Spleen (tissue), 11 donors: ENCODE data around the gene C18orf63. TPM values are rescaled to one million over a fixed set of nuclear protein-coding genes. Genes with fewer than 3 reads are reported as not detected.

Experiments
- DNase-seq: peaks from one replicate; pipeline ENCODE4 v3.0.0-alpha.2; 2020
- H3K27ac ChIP-seq, 8 donors: fragments of 200-600 bp; sonication (generic) in 7 of 8; 1 replicate in 4 of 8; 2 replicates in 4 of 8; pipeline versions ENCODE4 v1.5.0 to v1.8.0; 2016 to 2021; ENCODE audit warnings: inconsistent platforms in 4 of 8, mild to moderate bottlenecking in 4 of 8, moderate library complexity in 1 of 8
- H3K27me3 ChIP-seq, 7 donors: fragments of 200-600 bp; sonication (generic) in 6 of 7; replicated peaks in 1 of 7; 1 replicate in 4 of 7; 2 replicates in 3 of 7; pipeline versions ENCODE4 v1.5.0 to v1.8.0; 2016 to 2021; ENCODE audit warnings: inconsistent platforms in 3 of 7, mild to moderate bottlenecking in 1 of 7
- H3K36me3 ChIP-seq, 6 donors: fragments of 200-600 bp; sonication (generic) in 5 of 6; 1 replicate in 4 of 6; 2 replicates in 2 of 6; pipeline versions ENCODE4 v1.5.0 to v1.8.0; 2016 to 2021; ENCODE audit warnings: inconsistent platforms in 2 of 6
- H3K4me1 ChIP-seq, 6 donors: fragments of 200-600 bp; sonication (generic) in 5 of 6; 1 replicate in 3 of 6; 2 replicates in 3 of 6; pipeline versions ENCODE4 v1.5.0 to v1.8.0; 2016 to 2021; ENCODE audit warnings: inconsistent platforms in 3 of 6
- H3K4me3 ChIP-seq, 8 donors: fragments of 200-600 bp; sonication (generic) in 7 of 8; 1 replicate in 4 of 8; 2 replicates in 4 of 8; pipeline versions ENCODE4 v1.5.0 to v1.8.0; 2016 to 2021; ENCODE audit warnings: inconsistent platforms in 4 of 8, mild to moderate bottlenecking in 4 of 8, moderate library complexity in 2 of 8
- H3K9me3 ChIP-seq, 8 donors: fragments of 200-600 bp; sonication (generic) in 7 of 8; 1 replicate in 4 of 8; 2 replicates in 4 of 8; pipeline versions ENCODE4 v1.5.0 to v1.8.0; 2016 to 2021; ENCODE audit warnings: inconsistent platforms in 4 of 8
- POLR2A ChIP-seq, 3 donors: fragments of 450-650 bp; IDR thresholded peaks; one replicate each; pipeline ENCODE4 v1.5.1; 2017; ENCODE audit warnings: antibody characterized with exemption in 3 of 3, mild to moderate bottlenecking in 1 of 3
- POLR2AphosphoS5 ChIP-seq, 3 donors: sonication (generic); formaldehyde crosslinking; IDR thresholded peaks; one replicate each; pipeline ENCODE4 v1.5.1; 2017; ENCODE audit warnings: antibody characterized with exemption in 3 of 3
- WGBS, 5 donors: extraction: QIAGEN DNeasy Blood & Tissue Kit in 3 of 5; methylation state at CpG; one replicate each; pipeline versions ENCODE4 v1.1.5 to v1.1.7; 2013 to 2018; 5-methylcytosine and 5-hydroxymethylcytosine counted together
- intact Hi-C: fragments of 100-400 bp; cut with DNase I; formaldehyde crosslinking; loops from one replicate; pipeline ENCODE4 v1.15.0; 2023; ENCODE audit warnings: low total_unique reads
- polyA plus RNA-seq, 3 donors: library from polyadenylated mRNA; stranded (reverse); fragments of 200-250 nt; gene quantifications; one replicate each; pipeline ENCODE4 v1.2.1, GENCODE V29; 2013
- total RNA-seq, 7 donors: library from RNA; depleted of rRNA in 3 of 7; stranded (reverse); fragments of >200 nt in 3 of 7; fragmentation: NEBNext Ultra II Directional in 4 of 7; extraction: Animal tissue kit (Norgen Biotek cat#: 25700) in 4 of 7; gene quantifications; one replicate each; pipeline versions ENCODE4 v1.1.0 to v1.2.1, GENCODE V29; 2016 to 2021
- TF ChIP-seq, protein P1 (sequence below), 11 experiments: fragments of 200-600 bp in 7 of 11; fragments of 450-650 bp in 4 of 11; sonication (generic) in 4 of 11; IDR thresholded peaks in 8 of 11; conservative IDR thresholded peaks in 3 of 11; 1 replicate in 7 of 11; 2 replicates in 4 of 11; pipeline versions ENCODE4 v1.4.0 to v1.8.0; 2016 to 2021; ENCODE audit warnings: antibody characterized with exemption in 11 of 11, inconsistent platforms in 4 of 11, mild to moderate bottlenecking in 1 of 11
- donor health status: healthy with polysubstance abuse.
- donor health status: DM: no; HTN: no; CAD: no; lungs with moderate emphysema.
- donor health status: DM: no; HTN: no; CAD: no.
- donor health status: Bipolar disorder and iron deficiency.
- donor health status: healthy.
- donor health status: DM: no; HTN: no; CAD: no.
- donor health status: DM: yes; HTN: yes; CAD: no.

Gene C18orf63
- total and polyA plus RNA-seq, 10 donors: 0.02 to 0.18 (median 0.13) TPM; not detected in 6

DNA sequence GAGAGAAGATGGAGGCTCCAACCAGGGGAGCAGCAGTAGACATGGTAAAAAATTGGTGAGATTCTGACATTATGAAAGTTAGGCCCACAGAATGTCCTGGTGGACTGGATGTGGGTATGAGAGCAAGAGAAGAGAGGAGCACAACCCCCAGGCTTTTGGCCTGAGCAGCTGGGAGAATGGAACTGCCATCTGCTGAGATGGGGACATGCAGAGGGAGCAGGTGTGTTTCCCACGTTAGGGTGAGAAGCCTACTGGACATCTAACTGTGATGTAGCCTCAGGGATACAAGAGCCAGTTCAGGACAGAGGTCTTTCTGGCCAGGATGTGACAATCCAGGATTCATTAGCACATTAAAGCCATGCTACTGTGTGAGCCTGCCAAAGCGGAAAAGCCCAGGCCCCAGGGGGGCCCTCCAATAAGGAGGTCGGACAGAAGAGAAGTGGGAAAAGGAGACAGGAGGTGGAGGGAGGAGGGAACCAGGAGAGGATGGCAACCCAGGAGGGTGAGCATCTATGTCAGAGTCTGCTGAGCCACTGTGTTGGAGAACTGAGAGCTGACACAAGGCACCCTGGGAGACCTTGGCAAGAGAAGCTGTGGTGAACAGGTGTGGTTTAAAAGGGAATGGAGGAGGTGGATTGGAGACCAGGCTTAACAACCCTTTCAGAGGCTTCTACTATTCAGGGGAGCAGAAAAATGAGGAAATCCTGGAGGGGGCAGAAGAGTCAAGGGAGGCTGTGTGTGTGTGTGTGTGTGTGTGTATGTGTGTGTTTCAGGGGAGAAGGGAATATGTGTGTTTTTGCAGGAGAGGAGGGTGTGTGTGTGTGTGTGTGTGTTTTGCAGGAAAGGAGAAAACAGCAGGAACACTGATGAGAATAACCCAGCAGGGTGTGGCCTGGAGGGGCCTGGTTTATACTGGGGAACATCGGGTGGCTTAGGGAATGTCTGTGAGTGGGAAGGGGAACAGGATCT, 34.3 kb upstream of the C18orf63 start:
- peak overlapping the region in 5 of 8 donors; percentile 36 to 58 (median 41) for H3K27ac ChIP-seq
- H3K4me1 ChIP-seq: peaks cover 9 to 66% (median 41%) of the 10 kb centered on the region in 6 donors
- intact Hi-C loops: no loop called here
- TF ChIP-seq POLR2A (IDR thresholded peaks at IDR 0.05) (no peak), POLR2AphosphoS5 (IDR thresholded peaks at IDR 0.05) (no peak)
- TF ChIP-seq, protein P1, sequence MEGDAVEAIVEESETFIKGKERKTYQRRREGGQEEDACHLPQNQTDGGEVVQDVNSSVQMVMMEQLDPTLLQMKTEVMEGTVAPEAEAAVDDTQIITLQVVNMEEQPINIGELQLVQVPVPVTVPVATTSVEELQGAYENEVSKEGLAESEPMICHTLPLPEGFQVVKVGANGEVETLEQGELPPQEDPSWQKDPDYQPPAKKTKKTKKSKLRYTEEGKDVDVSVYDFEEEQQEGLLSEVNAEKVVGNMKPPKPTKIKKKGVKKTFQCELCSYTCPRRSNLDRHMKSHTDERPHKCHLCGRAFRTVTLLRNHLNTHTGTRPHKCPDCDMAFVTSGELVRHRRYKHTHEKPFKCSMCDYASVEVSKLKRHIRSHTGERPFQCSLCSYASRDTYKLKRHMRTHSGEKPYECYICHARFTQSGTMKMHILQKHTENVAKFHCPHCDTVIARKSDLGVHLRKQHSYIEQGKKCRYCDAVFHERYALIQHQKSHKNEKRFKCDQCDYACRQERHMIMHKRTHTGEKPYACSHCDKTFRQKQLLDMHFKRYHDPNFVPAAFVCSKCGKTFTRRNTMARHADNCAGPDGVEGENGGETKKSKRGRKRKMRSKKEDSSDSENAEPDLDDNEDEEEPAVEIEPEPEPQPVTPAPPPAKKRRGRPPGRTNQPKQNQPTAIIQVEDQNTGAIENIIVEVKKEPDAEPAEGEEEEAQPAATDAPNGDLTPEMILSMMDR (IDR thresholded peaks at IDR 0.05 in 8 of 11, conservative IDR thresholded peaks at IDR 0.05 in 3 of 11): no peak
- peaks cover 0 to 11% (median 0%) of the 10 kb centered on the region in 6 donors for H3K36me3 ChIP-seq
- H3K9me3 ChIP-seq: no peaks in the 10 kb centered on the region
- no peak for DNase-seq
- H3K27me3 ChIP-seq: no peaks in the 10 kb centered on the region
- no peak overlapping the region for H3K4me3 ChIP-seq
- WGBS, 5 donors: 63 to 81% (median 75%) methylated on average over 4 of the region's 4 CpGs

DNA sequence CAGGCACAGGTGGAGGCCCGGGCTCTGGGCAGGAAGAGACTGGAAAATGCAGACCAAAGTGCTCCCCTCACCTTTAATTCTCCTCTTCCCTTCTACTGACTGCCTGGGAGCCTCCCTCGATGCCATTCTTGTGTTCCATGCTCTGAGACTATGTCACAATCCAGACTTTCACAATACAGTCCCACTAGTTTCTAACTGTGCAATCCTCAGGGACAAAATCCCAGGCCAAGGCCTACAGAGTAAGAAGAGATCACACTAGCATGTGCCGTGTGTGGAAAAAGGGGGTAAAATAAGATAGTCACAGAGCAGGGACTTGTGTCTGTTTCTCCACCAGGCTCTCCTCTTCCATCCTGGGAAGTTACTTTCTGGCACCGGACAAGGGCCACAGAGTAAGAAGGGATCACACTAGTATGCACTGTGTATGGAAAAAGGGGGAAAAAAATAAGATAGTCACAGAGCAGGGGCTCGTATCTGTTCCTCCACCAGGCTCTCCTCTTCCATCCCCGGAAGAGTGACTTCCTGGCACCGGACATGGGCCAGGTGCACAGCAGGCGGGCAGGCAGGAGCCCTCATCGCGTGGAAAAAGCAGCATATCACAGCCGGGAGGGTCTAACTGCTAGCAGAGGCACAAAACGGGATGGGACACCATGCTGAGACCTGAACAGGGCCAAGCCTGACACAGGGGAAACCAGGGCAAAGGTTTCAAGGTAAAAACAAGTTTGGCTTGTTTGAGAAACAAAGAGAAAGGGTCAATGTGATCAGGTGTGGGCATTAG, 33.5 kb upstream of the C18orf63 start:
- Histone ChIP-seq H3K27me3 (no peaks in the 10 kb centered on the region), H3K36me3 (peaks cover 0 to 11% (median 0%) of the 10 kb centered on the region in 6 donors), H3K4me1 (peaks cover 9 to 67% (median 40%) of the 10 kb centered on the region in 6 donors), H3K27ac (peak overlapping the region in 5 of 8 donors; percentile 36 to 58 (median 41)), H3K4me3 (no peak overlapping the region), H3K9me3 (no peaks in the 10 kb centered on the region)
- intact Hi-C loops: no loop called here
- TF ChIP-seq POLR2A (IDR thresholded peaks at IDR 0.05): no peak
- TF ChIP-seq POLR2AphosphoS5 (IDR thresholded peaks at IDR 0.05): peak in 1 of 3 donors; percentile 22
- DNase-seq: no peak
- 31 to 43% (median 38%) methylated on average over 12 of the region's 12 CpGs for WGBS, 5 donors

DNA sequence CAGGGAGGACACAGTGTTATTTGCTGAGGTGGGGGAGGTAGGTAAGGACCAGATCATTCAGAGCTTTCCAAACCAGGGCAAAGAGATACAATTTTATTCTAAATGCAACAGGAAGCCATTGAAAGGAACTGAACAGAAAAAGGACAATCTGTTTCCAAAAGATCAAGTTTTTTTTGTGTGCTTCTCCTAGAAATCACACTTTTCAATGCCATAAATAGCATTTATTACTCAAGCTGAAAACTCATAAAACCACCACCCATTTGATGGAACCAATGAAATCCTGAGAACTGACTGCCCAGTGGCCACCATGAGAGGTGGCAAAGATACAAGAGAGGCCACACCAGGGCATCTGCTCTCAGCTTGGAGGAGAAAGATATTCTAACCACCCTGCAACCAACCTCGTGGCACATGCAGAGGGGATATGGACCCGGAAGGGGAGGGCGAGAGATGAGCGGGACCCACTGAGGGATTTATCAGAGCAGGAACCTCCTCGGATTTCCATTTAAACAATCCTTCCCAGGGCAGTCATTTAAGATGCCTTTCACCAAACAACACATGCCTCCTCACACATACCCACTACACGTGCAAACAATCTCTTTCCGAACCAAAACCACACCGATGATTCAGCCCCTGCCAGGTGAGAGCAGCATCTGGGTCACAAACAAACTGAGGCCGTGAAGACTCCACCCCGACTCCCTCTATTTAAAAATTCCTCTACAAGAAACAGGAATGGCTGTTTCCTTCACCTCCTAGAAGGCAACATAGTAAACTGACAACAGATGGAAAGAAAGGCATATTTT, 32.7 kb upstream of the C18orf63 start:
- TF ChIP-seq POLR2A (IDR thresholded peaks at IDR 0.05): no peak
- TF ChIP-seq, protein P1 (IDR thresholded peaks at IDR 0.05 in 8 of 11, conservative IDR thresholded peaks at IDR 0.05 in 3 of 11): no peak
- TF ChIP-seq POLR2AphosphoS5 (IDR thresholded peaks at IDR 0.05): no peak
- intact Hi-C loops: no loop called here
- H3K36me3 ChIP-seq: peaks cover 0 to 4% (median 0%) of the 10 kb centered on the region in 6 donors
- no peaks in the 10 kb centered on the region for H3K27me3 ChIP-seq
- H3K9me3 ChIP-seq: no peaks in the 10 kb centered on the region
- no peak overlapping the region for H3K4me3 ChIP-seq
- peak overlapping the region in 5 of 8 donors; percentile 36 to 58 (median 41) for H3K27ac ChIP-seq
- H3K4me1 ChIP-seq: peaks cover 9 to 72% (median 46%) of the 10 kb centered on the region in 6 donors
- WGBS, 5 donors: 81 to 92% (median 86%) methylated on average over 10 of the region's 10 CpGs
- no peak for DNase-seq

DNA sequence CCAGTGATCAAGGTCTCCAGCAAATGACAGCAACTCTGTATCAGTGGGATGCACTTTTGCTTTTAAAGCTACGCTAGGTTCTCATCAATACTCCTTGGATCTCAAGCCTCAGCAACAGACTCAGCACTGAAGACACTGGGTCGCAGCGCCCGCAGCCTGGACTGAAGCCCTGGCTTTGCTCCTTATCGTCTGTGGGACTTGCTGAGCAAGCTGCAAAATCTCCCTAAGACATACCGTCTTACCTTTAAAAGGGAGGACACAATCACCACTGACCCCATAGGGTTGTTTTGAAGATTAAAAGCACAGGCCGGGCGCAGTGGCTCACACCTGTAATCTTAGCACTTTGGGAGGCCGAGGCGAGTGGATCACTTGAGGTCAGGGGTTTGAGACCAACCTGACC, 32.0 kb upstream of the C18orf63 start:
- DNase-seq: no peak

More for the DNA sequence above, 32.0 kb upstream of the C18orf63 start:
- Histone ChIP-seq H3K9me3 (no peaks in the 10 kb centered on the region), H3K27me3 (no peaks in the 10 kb centered on the region), H3K4me1 (peaks cover 5 to 75% (median 44%) of the 10 kb centered on the region in 6 donors), H3K27ac (no peak overlapping the region), H3K4me3 (no peak overlapping the region), H3K36me3 (no peaks in the 10 kb centered on the region)
- WGBS, 5 donors: 88 to 95% (median 92%) methylated on average over 10 of the region's 10 CpGs
- intact Hi-C loops: no loop called here
- TF ChIP-seq POLR2A (IDR thresholded peaks at IDR 0.05): no peak
- TF ChIP-seq POLR2AphosphoS5 (IDR thresholded peaks at IDR 0.05): no peak
